Spleen (tissue), 11 donors: ENCODE data around the gene DNAJC10. TPM values are rescaled to one million over a fixed set of nuclear protein-coding genes. Genes with fewer than 3 reads are reported as not detected.

Experiments
- DNase-seq: peaks from one replicate; pipeline ENCODE4 v3.0.0-alpha.2; 2020
- H3K27ac ChIP-seq, 8 donors: fragments of 200-600 bp; sonication (generic) in 7 of 8; 1 replicate in 4 of 8; 2 replicates in 4 of 8; pipeline versions ENCODE4 v1.5.0 to v1.8.0; 2016 to 2021; ENCODE audit warnings: inconsistent platforms in 4 of 8, mild to moderate bottlenecking in 4 of 8, moderate library complexity in 1 of 8
- H3K27me3 ChIP-seq, 7 donors: fragments of 200-600 bp; sonication (generic) in 6 of 7; replicated peaks in 1 of 7; 1 replicate in 4 of 7; 2 replicates in 3 of 7; pipeline versions ENCODE4 v1.5.0 to v1.8.0; 2016 to 2021; ENCODE audit warnings: inconsistent platforms in 3 of 7, mild to moderate bottlenecking in 1 of 7
- H3K36me3 ChIP-seq, 6 donors: fragments of 200-600 bp; sonication (generic) in 5 of 6; 1 replicate in 4 of 6; 2 replicates in 2 of 6; pipeline versions ENCODE4 v1.5.0 to v1.8.0; 2016 to 2021; ENCODE audit warnings: inconsistent platforms in 2 of 6
- H3K4me1 ChIP-seq, 6 donors: fragments of 200-600 bp; sonication (generic) in 5 of 6; 1 replicate in 3 of 6; 2 replicates in 3 of 6; pipeline versions ENCODE4 v1.5.0 to v1.8.0; 2016 to 2021; ENCODE audit warnings: inconsistent platforms in 3 of 6
- H3K4me3 ChIP-seq, 8 donors: fragments of 200-600 bp; sonication (generic) in 7 of 8; 1 replicate in 4 of 8; 2 replicates in 4 of 8; pipeline versions ENCODE4 v1.5.0 to v1.8.0; 2016 to 2021; ENCODE audit warnings: inconsistent platforms in 4 of 8, mild to moderate bottlenecking in 4 of 8, moderate library complexity in 2 of 8
- H3K9me3 ChIP-seq, 8 donors: fragments of 200-600 bp; sonication (generic) in 7 of 8; 1 replicate in 4 of 8; 2 replicates in 4 of 8; pipeline versions ENCODE4 v1.5.0 to v1.8.0; 2016 to 2021; ENCODE audit warnings: inconsistent platforms in 4 of 8
- CTCF ChIP-seq, 11 experiments: fragments of 200-600 bp in 7 of 11; fragments of 450-650 bp in 4 of 11; sonication (generic) in 4 of 11; IDR thresholded peaks in 8 of 11; conservative IDR thresholded peaks in 3 of 11; 1 replicate in 7 of 11; 2 replicates in 4 of 11; pipeline versions ENCODE4 v1.4.0 to v1.8.0; 2016 to 2021; ENCODE audit warnings: antibody characterized with exemption in 11 of 11, inconsistent platforms in 4 of 11, mild to moderate bottlenecking in 1 of 11
- POLR2A ChIP-seq, 3 donors: fragments of 450-650 bp; IDR thresholded peaks; one replicate each; pipeline ENCODE4 v1.5.1; 2017; ENCODE audit warnings: antibody characterized with exemption in 3 of 3, mild to moderate bottlenecking in 1 of 3
- POLR2AphosphoS5 ChIP-seq, 3 donors: sonication (generic); formaldehyde crosslinking; IDR thresholded peaks; one replicate each; pipeline ENCODE4 v1.5.1; 2017; ENCODE audit warnings: antibody characterized with exemption in 3 of 3
- WGBS, 5 donors: extraction: QIAGEN DNeasy Blood & Tissue Kit in 3 of 5; methylation state at CpG; one replicate each; pipeline versions ENCODE4 v1.1.5 to v1.1.7; 2013 to 2018; 5-methylcytosine and 5-hydroxymethylcytosine counted together
- intact Hi-C: fragments of 100-400 bp; cut with DNase I; formaldehyde crosslinking; loops from one replicate; pipeline ENCODE4 v1.15.0; 2023; ENCODE audit warnings: low total_unique reads
- polyA plus RNA-seq, 3 donors: library from polyadenylated mRNA; stranded (reverse); fragments of 200-250 nt; gene quantifications; one replicate each; pipeline ENCODE4 v1.2.1, GENCODE V29; 2013
- total RNA-seq, 7 donors: library from RNA; depleted of rRNA in 3 of 7; stranded (reverse); fragments of >200 nt in 3 of 7; fragmentation: NEBNext Ultra II Directional in 4 of 7; extraction: Animal tissue kit (Norgen Biotek cat#: 25700) in 4 of 7; gene quantifications; one replicate each; pipeline versions ENCODE4 v1.1.0 to v1.2.1, GENCODE V29; 2016 to 2021
- donor health status: healthy with polysubstance abuse.
- donor health status: DM: no; HTN: no; CAD: no; lungs with moderate emphysema.
- donor health status: DM: no; HTN: no; CAD: no.
- donor health status: Bipolar disorder and iron deficiency.
- donor health status: healthy.
- donor health status: DM: no; HTN: no; CAD: no.
- donor health status: DM: yes; HTN: yes; CAD: no.

Gene DNAJC10
- total and polyA plus RNA-seq, 10 donors, result 25.7 to 108 (median 72.1) TPM

- TF ChIP-seq POLR2AphosphoS5 (IDR thresholded peaks at IDR 0.05) (no peak), POLR2A (IDR thresholded peaks at IDR 0.05) (no peak), CTCF (IDR thresholded peaks at IDR 0.05 in 8 of 11, conservative IDR thresholded peaks at IDR 0.05 in 3 of 11) (no peak)
- intact Hi-C loops, result no loop called here
- DNase-seq, result no peak
Observed at GRCh38 chr2:182827182-182827879, 111.3 kb downstream of the DNAJC10 start.

GRCh38 chr2:182831101-182831500, 115.0 kb downstream of the DNAJC10 start:
- intact Hi-C loops, result no loop called here
- Histone ChIP-seq H3K36me3 (no peaks in the 10 kb centered on the region), H3K9me3 (no peaks in the 10 kb centered on the region), H3K4me3 (no peak overlapping the region), H3K27ac (no peak overlapping the region), H3K4me1 (no peaks in the 10 kb centered on the region), H3K27me3 (no peaks in the 10 kb centered on the region)
- TF ChIP-seq POLR2A (IDR thresholded peaks at IDR 0.05), result no peak
- DNase-seq, result no peak

More at GRCh38 chr2:182827182-182827879, 111.3 kb downstream of the DNAJC10 start:
- Histone ChIP-seq H3K27me3 (no peaks in the 10 kb centered on the region), H3K9me3 (no peaks in the 10 kb centered on the region), H3K27ac (no peak overlapping the region), H3K4me1 (no peaks in the 10 kb centered on the region), H3K36me3 (no peaks in the 10 kb centered on the region), H3K4me3 (no peak overlapping the region)
- 69 to 85% (median 81%) methylated on average over 2 of the region's 2 CpGs for WGBS, 5 donors

GRCh38 chr2:182831921-182832320, 115.9 kb downstream of the DNAJC10 start:
- H3K4me1 ChIP-seq, result no peaks in the 10 kb centered on the region
- TF ChIP-seq CTCF (IDR thresholded peaks at IDR 0.05 in 8 of 11, conservative IDR thresholded peaks at IDR 0.05 in 3 of 11) (no peak), POLR2AphosphoS5 (IDR thresholded peaks at IDR 0.05) (no peak), POLR2A (IDR thresholded peaks at IDR 0.05) (no peak)
- intact Hi-C loops, result no loop called here
- no peak overlapping the region for H3K27ac ChIP-seq
- 69 to 76% (median 71%) methylated on average over 3 of the region's 3 CpGs for WGBS, 5 donors
- no peaks in the 10 kb centered on the region for H3K36me3 ChIP-seq
- no peak for DNase-seq
- H3K4me3 ChIP-seq, result no peak overlapping the region
- no peaks in the 10 kb centered on the region for H3K27me3 ChIP-seq
- H3K9me3 ChIP-seq, result no peaks in the 10 kb centered on the region

- DNase-seq, result no peak
- 84 to 89% (median 88%) methylated on average over 9 of the region's 9 CpGs for WGBS, 5 donors
- TF ChIP-seq POLR2A (IDR thresholded peaks at IDR 0.05) (no peak), POLR2AphosphoS5 (IDR thresholded peaks at IDR 0.05) (no peak), CTCF (IDR thresholded peaks at IDR 0.05 in 8 of 11, conservative IDR thresholded peaks at IDR 0.05 in 3 of 11) (no peak)
- Histone ChIP-seq H3K36me3 (no peaks in the 10 kb centered on the region), H3K4me3 (no peak overlapping the region), H3K27me3 (no peaks in the 10 kb centered on the region), H3K27ac (no peak overlapping the region), H3K4me1 (no peaks in the 10 kb centered on the region), H3K9me3 (no peaks in the 10 kb centered on the region)
- intact Hi-C loops, result no loop called here
Observed at GRCh38 chr2:182833084-182833854, 117.2 kb downstream of the DNAJC10 start.
